Activated naive CD4-positive, alpha-beta T cell treated with anti-CD3 and anti-CD28 coated beads for 36 hours (primary cell): ENCODE results near the gene YEATS2. TPM values are rescaled to one million over a fixed set of nuclear protein-coding genes. Genes with fewer than 3 reads are reported as not detected.

ENCODE experiments used
- CTCF ChIA-PET: fragments of 350-600 bp; sonication (Branson Sonifier 250); formaldehyde crosslinking; loops from one replicate; lab custom pipeline; 2021; ENCODE audit warnings: antibody characterized with exemption; lab: Charles Lee
- DNase-seq: peaks from one replicate; pipeline ENCODE4 v3.0.0-alpha.2; 2020
- H3K27ac Mint-ChIP-seq: one replicate; pipeline ENCODE4 v1.8.0; 2021; ENCODE audit warnings: mild to moderate bottlenecking, mixed read lengths
- H3K27me3 Mint-ChIP-seq: one replicate; pipeline ENCODE4 v1.8.0; 2021; ENCODE audit warnings: low read depth, mixed read lengths
- H3K36me3 Mint-ChIP-seq: one replicate; pipeline ENCODE4 v1.8.0; 2021; ENCODE audit warnings: low read depth, mixed read lengths
- H3K4me1 Mint-ChIP-seq: one replicate; pipeline ENCODE4 v1.8.0; 2021; ENCODE audit warnings: low read depth, mixed read lengths
- H3K4me3 Mint-ChIP-seq: one replicate; pipeline ENCODE4 v1.8.0; 2021; ENCODE audit warnings: mild to moderate bottlenecking, moderate library complexity, mixed read lengths
- H3K9me3 Mint-ChIP-seq: one replicate; pipeline ENCODE4 v1.8.0; 2021; ENCODE audit warnings: mixed read lengths
- intact Hi-C: fragments of 100-400 bp; cut with micrococcal nuclease; formaldehyde crosslinking; loops from one replicate; pipeline ENCODE4 v1.15.1; 2023
- total RNA-seq, 2 experiments: library from RNA; stranded (reverse); gene quantifications; one replicate each; pipeline ENCODE4 v1.2.3, GENCODE V29; 2021

The YEATS2 gene
- total RNA-seq, 2 experiments from 2014 or later: 38.1 to 39.0 TPM

GRCh38 chr3:183818706-183819624 lies 121.4 kb downstream of the YEATS2 start:
- intact Hi-C loops: no loop called here
- no peak for DNase-seq
- Mint-ChIP-seq H3K36me3 (peaks cover 8% of the 10 kb centered on the region), H3K4me1 (peaks cover 8% of the 10 kb centered on the region), H3K27me3 (no peaks in the 10 kb centered on the region), H3K4me3 (no peak overlapping the region), H3K9me3 (no peaks in the 10 kb centered on the region), H3K27ac (no peak overlapping the region)
- CTCF ChIA-PET: no interaction called here

DNA sequence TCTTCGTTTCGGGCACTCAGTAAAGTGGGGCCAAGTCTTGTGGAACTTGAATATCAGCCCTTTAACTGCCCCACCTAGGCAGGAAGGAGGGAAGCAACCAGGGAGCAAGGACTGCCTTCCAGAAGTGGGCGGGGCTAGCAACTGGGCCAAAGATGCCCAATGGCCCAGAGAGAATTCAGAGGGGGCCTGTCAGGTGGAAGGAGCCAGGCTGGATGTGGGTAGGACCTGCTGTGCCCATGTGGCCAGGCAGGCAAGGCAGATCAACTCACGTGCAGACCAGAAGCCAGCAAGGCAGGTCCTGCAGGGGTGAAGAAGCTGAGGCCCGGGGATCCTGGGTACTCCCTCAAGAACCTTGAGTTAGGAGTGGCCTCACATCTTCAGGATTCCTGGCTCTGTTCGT lies 122.2 kb downstream of the YEATS2 start:
- Mint-ChIP-seq H3K27ac (no peak overlapping the region), H3K36me3 (peaks cover 8% of the 10 kb centered on the region), H3K4me1 (peaks cover 14% of the 10 kb centered on the region), H3K9me3 (no peaks in the 10 kb centered on the region), H3K4me3 (no peak overlapping the region), H3K27me3 (no peaks in the 10 kb centered on the region)
- no peak for DNase-seq
- CTCF ChIA-PET: no interaction called here
- intact Hi-C loops: no loop called here

DNA sequence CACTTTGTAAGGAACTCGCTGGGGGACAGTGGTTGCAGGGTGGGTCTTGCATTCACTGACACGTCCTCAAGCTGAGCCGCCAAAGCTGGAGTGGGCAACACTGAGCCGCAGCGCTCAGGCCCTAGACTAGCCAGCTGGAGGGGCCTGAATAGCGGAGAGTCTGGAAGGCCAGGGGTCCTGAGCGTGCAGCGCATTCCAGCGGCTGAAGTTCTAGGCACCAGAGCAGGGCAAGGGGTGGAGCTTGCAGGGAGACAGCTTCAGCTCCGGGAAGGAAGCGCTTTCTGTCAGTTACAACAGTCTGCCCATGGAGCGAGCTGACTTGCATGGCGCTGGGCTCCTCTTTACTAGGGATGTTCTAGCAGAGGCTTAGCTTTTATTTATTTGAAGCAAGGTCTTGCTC lies 125.0 kb downstream of the YEATS2 start:
- no peaks in the 10 kb centered on the region for H3K36me3 Mint-ChIP-seq
- intact Hi-C loops: no loop called here
- no peak for DNase-seq
- H3K27ac Mint-ChIP-seq: no peak overlapping the region
- no peak overlapping the region for H3K4me3 Mint-ChIP-seq
- no peaks in the 10 kb centered on the region for H3K27me3 Mint-ChIP-seq
- no peaks in the 10 kb centered on the region for H3K9me3 Mint-ChIP-seq
- CTCF ChIA-PET: interaction anchor here (0.7 to 3.2 kb wide), 3 partner anchors 62 to 467 kb away, joined by 3 to 15 read pairs (median 3); partner anchors contain the start of gene PARL
- peaks cover 16% of the 10 kb centered on the region for H3K4me1 Mint-ChIP-seq

GRCh38 chr3:183823963-183824362 lies 126.4 kb downstream of the YEATS2 start:
- Mint-ChIP-seq H3K27ac (no peak overlapping the region), H3K4me1 (peaks cover 16% of the 10 kb centered on the region), H3K27me3 (no peaks in the 10 kb centered on the region), H3K36me3 (peaks cover 2% of the 10 kb centered on the region), H3K4me3 (peak overlapping the region; percentile 70), H3K9me3 (no peaks in the 10 kb centered on the region)
- intact Hi-C loops: loop anchor here (2.0 kb wide), 2 partner anchors 355 to 393 kb away; no protein-coding TSS in a partner anchor
- CTCF ChIA-PET: interaction anchor here (1.0 to 3.2 kb wide), 2 partner anchors 61 to 374 kb away, joined by 3 to 15 read pairs; partner anchors contain the start of gene PARL
- DNase-seq: no peak

DNA sequence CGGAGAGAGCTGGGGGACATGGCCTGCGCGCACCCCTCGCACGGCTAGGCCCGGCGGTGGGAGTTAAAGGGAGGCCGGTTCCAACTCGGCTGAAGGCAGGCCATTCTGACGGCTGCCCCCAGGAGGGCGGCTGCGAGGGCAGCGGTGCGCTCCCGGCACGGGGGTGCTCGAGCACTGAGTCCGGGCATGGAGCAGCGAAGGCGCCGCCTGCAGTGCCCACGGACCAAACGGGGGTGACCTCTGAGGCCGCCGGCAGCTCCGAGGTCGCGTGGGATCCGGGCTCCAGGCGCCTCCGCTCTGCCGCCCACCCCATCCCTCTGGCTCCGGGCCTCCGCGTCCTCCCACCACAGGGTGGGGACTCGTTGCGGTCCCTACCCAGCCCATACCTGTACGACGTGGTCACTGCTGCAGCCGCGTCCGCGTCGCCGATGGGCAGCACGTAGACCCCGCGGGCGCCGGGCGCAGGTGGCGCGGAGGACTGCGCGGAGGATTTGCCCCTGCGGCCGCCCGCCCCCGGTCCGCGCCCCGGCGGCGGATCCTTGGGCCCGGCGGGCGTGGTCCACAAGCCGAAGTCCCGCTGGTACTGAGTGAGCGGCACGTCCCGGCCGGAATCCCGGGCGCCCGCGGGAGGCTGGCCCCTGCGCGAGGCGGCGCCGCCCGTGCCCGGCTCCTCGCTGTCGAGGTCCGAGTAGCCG lies 127.3 kb downstream of the YEATS2 start:
- Mint-ChIP-seq H3K27me3 (no peaks in the 10 kb centered on the region), H3K36me3 (peaks cover 2% of the 10 kb centered on the region), H3K9me3 (no peaks in the 10 kb centered on the region), H3K4me1 (peaks cover 16% of the 10 kb centered on the region), H3K27ac (no peak overlapping the region), H3K4me3 (peak overlapping the region; percentile 70)
- CTCF ChIA-PET: interaction anchor here (1.0 to 3.2 kb wide), 3 partner anchors 60 to 375 kb away, joined by 3 to 15 read pairs (median 8); partner anchors contain the start of gene PARL
- intact Hi-C loops: loop anchor here (1.0 to 2.0 kb wide), 3 partner anchors 59 to 394 kb away; partner anchors contain the start of gene PARL
- peak; percentile 22 for DNase-seq

GRCh38 chr3:183825456-183826161 lies 128.0 kb downstream of the YEATS2 start, which contains the start of gene MAP6D1:
MAP6D1 (minus strand) TSS chr3:183825577; CDS start chr3:183825547, 30 bp downstream.
- no peak within 1 kb of the TSS for H3K27ac Mint-ChIP-seq
- H3K9me3 Mint-ChIP-seq: no peaks in the 10 kb centered on the region
- intact Hi-C loops: loop anchor here (1.0 to 2.0 kb wide), 3 partner anchors 59 to 395 kb away; partner anchors contain the start of gene PARL
- H3K4me3 Mint-ChIP-seq: peak within 1 kb of the TSS; percentile 70
- peaks cover 2% of the 10 kb centered on the region for H3K36me3 Mint-ChIP-seq
- H3K4me1 Mint-ChIP-seq: peaks cover 16% of the 10 kb centered on the region
- peak; percentile 55 for DNase-seq
- H3K27me3 Mint-ChIP-seq: no peaks in the 10 kb centered on the region
- CTCF ChIA-PET: interaction anchor here (0.7 to 1.3 kb wide), 3 partner anchors 10 to 59 kb away, joined by 3 to 8 read pairs (median 3); partner anchors contain the start of gene PARL

DNA sequence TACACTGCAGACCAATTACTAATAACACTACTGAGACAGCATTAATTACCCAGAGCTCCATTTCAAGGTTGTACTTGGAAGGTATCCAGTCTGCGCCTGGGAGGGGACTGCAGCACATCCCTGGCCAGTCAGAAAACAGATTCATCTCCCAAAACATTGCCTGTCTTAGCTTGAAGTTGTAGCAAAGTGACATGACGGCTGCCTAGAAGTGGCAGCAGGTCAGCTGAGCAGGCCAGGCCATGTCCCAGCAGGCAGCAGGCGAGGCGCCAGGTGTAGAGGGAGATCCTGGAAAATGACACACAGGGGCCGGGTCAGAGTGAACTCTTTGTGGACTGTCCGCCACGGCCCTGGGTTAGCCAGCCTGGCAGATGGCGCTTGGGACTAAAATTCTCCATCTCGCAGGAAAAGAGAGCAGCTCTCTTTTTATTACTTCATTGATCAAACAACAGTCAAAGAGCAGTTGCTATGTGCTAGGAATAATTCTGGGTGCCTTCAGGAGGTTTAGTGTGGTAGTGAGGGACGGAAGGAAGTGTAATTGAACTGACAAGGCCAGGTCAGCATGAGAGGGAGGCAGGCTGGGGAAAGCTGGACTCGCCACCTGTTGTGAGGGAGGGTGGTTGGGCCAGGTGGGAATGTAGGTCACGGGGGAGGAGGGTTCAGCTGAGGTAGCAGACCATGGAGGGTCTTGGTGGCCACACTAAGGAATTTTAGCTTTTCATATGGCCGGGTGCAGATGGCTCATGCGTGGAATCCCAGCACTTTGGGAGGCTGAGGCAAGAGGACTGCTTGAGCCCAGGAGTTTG lies 129.1 kb downstream of the YEATS2 start:
- no peak overlapping the region for H3K27ac Mint-ChIP-seq
- no peak for DNase-seq
- CTCF ChIA-PET: interaction anchor here (0.7 to 1.3 kb wide), 3 partner anchors 11 to 60 kb away, joined by 3 to 8 read pairs (median 3); partner anchors contain the start of gene PARL
- no peaks in the 10 kb centered on the region for H3K27me3 Mint-ChIP-seq
- peaks cover 2% of the 10 kb centered on the region for H3K36me3 Mint-ChIP-seq
- peaks cover 16% of the 10 kb centered on the region for H3K4me1 Mint-ChIP-seq
- peak overlapping the region; percentile 58 for H3K4me3 Mint-ChIP-seq
- intact Hi-C loops: no loop called here
- H3K9me3 Mint-ChIP-seq: no peaks in the 10 kb centered on the region

DNA sequence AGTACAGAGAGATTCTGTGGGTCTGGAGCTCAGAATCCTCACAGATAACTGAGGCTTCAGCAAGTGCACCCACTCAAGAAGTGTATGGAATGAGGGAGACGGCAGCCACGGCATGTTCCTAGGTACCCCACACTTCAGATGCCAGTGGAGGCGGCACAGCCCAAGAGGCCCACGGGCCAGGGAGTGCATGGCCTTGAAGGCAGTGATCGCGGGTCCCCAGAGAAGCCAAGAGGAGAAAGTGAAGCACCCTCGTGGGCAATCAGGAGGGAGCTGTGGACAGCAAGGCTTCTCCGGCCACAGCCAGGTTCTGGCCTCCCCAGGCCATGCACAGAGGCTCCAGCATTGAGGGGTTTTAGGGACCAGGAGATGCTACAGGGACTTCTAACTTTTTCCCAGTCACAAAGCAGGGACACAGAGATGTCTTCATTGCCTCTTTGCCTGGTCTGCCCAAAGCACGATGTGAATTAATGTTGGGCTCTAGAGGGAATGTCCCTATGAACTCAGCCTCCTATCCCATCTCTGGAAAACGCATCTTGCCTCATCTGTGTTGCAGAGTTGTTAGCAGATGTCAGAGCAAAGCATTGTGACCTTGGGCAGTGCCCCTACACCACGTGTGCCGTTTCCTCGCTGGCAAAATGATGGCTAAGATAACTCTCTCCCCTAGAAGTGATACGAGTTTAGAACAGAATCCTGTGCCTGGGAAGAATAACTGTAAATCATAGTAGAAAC lies 130.4 kb downstream of the YEATS2 start:
- H3K36me3 Mint-ChIP-seq: peaks cover 2% of the 10 kb centered on the region
- no peaks in the 10 kb centered on the region for H3K27me3 Mint-ChIP-seq
- H3K9me3 Mint-ChIP-seq: no peaks in the 10 kb centered on the region
- no peak for DNase-seq
- H3K27ac Mint-ChIP-seq: no peak overlapping the region
- intact Hi-C loops: no loop called here
- H3K4me1 Mint-ChIP-seq: peaks cover 16% of the 10 kb centered on the region
- CTCF ChIA-PET: no interaction called here
- no peak overlapping the region for H3K4me3 Mint-ChIP-seq

- H3K36me3 Mint-ChIP-seq: peaks cover 5% of the 10 kb centered on the region
- DNase-seq: no peak
- intact Hi-C loops: no loop called here
- no peak overlapping the region for H3K4me3 Mint-ChIP-seq
- H3K27me3 Mint-ChIP-seq: no peaks in the 10 kb centered on the region
- CTCF ChIA-PET: no interaction called here
- H3K27ac Mint-ChIP-seq: no peak overlapping the region
- H3K4me1 Mint-ChIP-seq: peaks cover 16% of the 10 kb centered on the region
- H3K9me3 Mint-ChIP-seq: no peaks in the 10 kb centered on the region
These were observed 130.9 kb downstream of the YEATS2 start for GRCh38 chr3:183828538-183828870.

GRCh38 chr3:183829466-183829865 lies 131.9 kb downstream of the YEATS2 start:
- H3K4me3 Mint-ChIP-seq: no peak overlapping the region
- peaks cover 8% of the 10 kb centered on the region for H3K4me1 Mint-ChIP-seq
- DNase-seq: no peak
- H3K27me3 Mint-ChIP-seq: no peaks in the 10 kb centered on the region
- CTCF ChIA-PET: no interaction called here
- no peak overlapping the region for H3K27ac Mint-ChIP-seq
- H3K9me3 Mint-ChIP-seq: no peaks in the 10 kb centered on the region
- peaks cover 7% of the 10 kb centered on the region for H3K36me3 Mint-ChIP-seq
- intact Hi-C loops: no loop called here

- no peaks in the 10 kb centered on the region for H3K27me3 Mint-ChIP-seq
- CTCF ChIA-PET: no interaction called here
- no peak overlapping the region for H3K4me3 Mint-ChIP-seq
- no peak for DNase-seq
- H3K36me3 Mint-ChIP-seq: peaks cover 7% of the 10 kb centered on the region
- intact Hi-C loops: no loop called here
- H3K9me3 Mint-ChIP-seq: no peaks in the 10 kb centered on the region
- H3K4me1 Mint-ChIP-seq: peaks cover 7% of the 10 kb centered on the region
- no peak overlapping the region for H3K27ac Mint-ChIP-seq
These were observed 132.6 kb downstream of the YEATS2 start for GRCh38 chr3:183830187-183830586.
